GM23338 (cell line): ENCODE measurements around the gene ERCC5.

Experiments used
- CREB1 ChIP-seq: fragments of 250-450 bp; sonication (Bioruptor Pico); IDR thresholded peaks from 2 replicates; pipeline ENCODE4 v1.5.0; 2020; ENCODE audit warnings: low read depth, mild to moderate bottlenecking, moderate library complexity
- CTCF ChIP-seq, 2 experiments: fragments of 200-600 bp in 1 of 2; sonication (generic) in 1 of 2; conservative IDR thresholded peaks; 2 replicates each; pipeline versions ENCODE4 v1.5.1 to v1.6.1; 2016 to 2017; ENCODE audit warnings: antibody characterized with exemption in 2 of 2, low read depth in 2 of 2, mild to moderate bottlenecking in 2 of 2, moderate library complexity in 1 of 2
- ETS1 ChIP-seq: IDR thresholded peaks from 2 replicates; pipeline ENCODE4 v1.6.1; 2016; ENCODE audit warnings: antibody characterized with exemption
- EZH2 ChIP-seq: fragments of 200-600 bp; sonication (generic); IDR thresholded peaks from one replicate; pipeline ENCODE4 v1.8.0; 2017; ENCODE audit warnings: antibody characterized with exemption, mild to moderate bottlenecking, low read depth; ENCODE audit not compliant: unreplicated experiment
- EZH2phosphoT487 ChIP-seq: fragments of 200-600 bp; sonication (generic); IDR thresholded peaks from one replicate; pipeline ENCODE4 v1.8.1; 2018; ENCODE audit warnings: antibody characterized with exemption; ENCODE audit not compliant: unreplicated experiment
- JUNB ChIP-seq: IDR thresholded peaks from one replicate; pipeline ENCODE4 v1.6.1; 2016; ENCODE audit warnings: antibody characterized with exemption; ENCODE audit not compliant: unreplicated experiment
- NANOG ChIP-seq: IDR thresholded peaks from 2 replicates; pipeline ENCODE4 v1.6.1; 2016; ENCODE audit warnings: antibody characterized with exemption, borderline replicate concordance
- POLR2AphosphoS5 ChIP-seq: IDR thresholded peaks from 2 replicates; pipeline ENCODE4 v1.6.1; 2016; ENCODE audit warnings: antibody characterized with exemption, low read depth
- REST ChIP-seq: IDR thresholded peaks from one replicate; pipeline ENCODE4 v1.6.1; 2018; ENCODE audit warnings: antibody characterized with exemption; ENCODE audit not compliant: unreplicated experiment
- ZNF331 ChIP-seq: fragments of 250-450 bp; sonication (Bioruptor Pico); IDR thresholded peaks from 2 replicates; pipeline ENCODE4 v1.5.0; 2020; ENCODE audit warnings: low read depth, mild to moderate bottlenecking, moderate library complexity
- ZNF462 ChIP-seq: fragments of 250-450 bp; sonication (Bioruptor Pico); IDR thresholded peaks from 2 replicates; pipeline ENCODE4 v1.5.0; 2020; ENCODE audit warnings: mild to moderate bottlenecking, moderate library complexity

- no peak for TF ChIP-seq CTCF (conservative IDR thresholded peaks at IDR 0.05; ENCODE audit: low read depth in 2 of 2)
- no peak for TF ChIP-seq POLR2AphosphoS5
- TF ChIP-seq REST = no peak
- TF ChIP-seq EZH2 = no peak
- TF ChIP-seq JUNB = no peak
- TF ChIP-seq EZH2phosphoT487 = no peak
- TF ChIP-seq NANOG = no peak
- TF ChIP-seq ETS1 = no peak
- no peak for TF ChIP-seq ZNF331
- TF ChIP-seq CREB1 = no peak
- no peak for TF ChIP-seq ZNF462 (CRISPR knock-in tag)
Measured at GRCh38 chr13:102892503-102892902, 46.7 kb downstream of the ERCC5 start.
